Mesothelial cell of epicardium (in vitro differentiated cells): ENCODE results near the gene DNPH1. TPM values are rescaled to one million over a fixed set of nuclear protein-coding genes. Genes with fewer than 3 reads are reported as not detected.

Experiments
- DNase-seq, 2 experiments: peaks; one replicate each; pipeline ENCODE4 v3.0.0; 2021; ENCODE audit warnings: low spot score in 2 of 2; ENCODE audit not compliant: unreplicated experiment in 2 of 2
- H3K27ac Mint-ChIP-seq: 2 replicates; pipeline ENCODE4 v1.8.0; 2021; ENCODE audit warnings: mixed read lengths
- H3K27me3 Mint-ChIP-seq: 2 replicates; pipeline ENCODE4 v1.8.0; 2021; ENCODE audit warnings: low read depth, mixed read lengths
- H3K36me3 Mint-ChIP-seq: 2 replicates; pipeline ENCODE4 v1.8.0; 2021; ENCODE audit warnings: mixed read lengths
- H3K4me1 Mint-ChIP-seq: 2 replicates; pipeline ENCODE4 v1.8.0; 2021; ENCODE audit warnings: mixed read lengths
- H3K4me3 Mint-ChIP-seq: 2 replicates; pipeline ENCODE4 v1.8.0; 2021; ENCODE audit warnings: mild to moderate bottlenecking, moderate library complexity, mixed read lengths
- H3K9me3 Mint-ChIP-seq: 2 replicates; pipeline ENCODE4 v1.8.0; 2021; ENCODE audit warnings: mixed read lengths
- CTCF ChIP-seq: fragments of 200-600 bp; sonication (generic); IDR thresholded peaks from one replicate; pipeline ENCODE4 v1.5.0; 2021; ENCODE audit warnings: antibody characterized with exemption; ENCODE audit not compliant: unreplicated experiment
- total RNA-seq: library from RNA; stranded (reverse); gene quantifications from 3 replicates; pipeline ENCODE4 v1.2.1, GENCODE V29; 2021

The DNPH1 gene
- total RNA-seq, 1 donor from 2014 or later, result 52.3 TPM

- H3K4me1 Mint-ChIP-seq, result peaks cover 13% of the 10 kb centered on the region
These were observed 14.5 kb upstream of the DNPH1 start for GRCh38 chr6:43243664-43244321.

GRCh38 chr6:43242908-43243663 lies 13.8 kb upstream of the DNPH1 start, which contains the start of gene TTBK1:
Gene TTBK1 (plus strand): TSS chr6:43243481. CDS start chr6:43246661, 3,180 bp downstream.
- Mint-ChIP-seq H3K4me3 (no peak within 1 kb of the TSS), H3K36me3 (no peaks in the 10 kb centered on the region), H3K4me1 (peaks cover 12% of the 10 kb centered on the region), H3K27me3 (peaks cover 11% of the 10 kb centered on the region), H3K27ac (no peak within 1 kb of the TSS), H3K9me3 (peaks cover 7% of the 10 kb centered on the region)
- DNase-seq, result peak in 1 of 2 experiments; percentile 19
- TF ChIP-seq CTCF, result no peak

More at GRCh38 chr6:43243664-43244321, 14.5 kb upstream of the DNPH1 start:
- no peak overlapping the region for H3K4me3 Mint-ChIP-seq
- no peak for TF ChIP-seq CTCF
- no peaks in the 10 kb centered on the region for H3K36me3 Mint-ChIP-seq
- no peak for DNase-seq
- H3K27me3 Mint-ChIP-seq, result peaks cover 12% of the 10 kb centered on the region
- H3K9me3 Mint-ChIP-seq, result peaks cover 7% of the 10 kb centered on the region
- no peak overlapping the region for H3K27ac Mint-ChIP-seq

GRCh38 chr6:43241446-43241845 lies 12.2 kb upstream of the DNPH1 start:
- peaks cover 2% of the 10 kb centered on the region for H3K4me1 Mint-ChIP-seq
- peaks cover 7% of the 10 kb centered on the region for H3K9me3 Mint-ChIP-seq
- peaks cover 4% of the 10 kb centered on the region for H3K27me3 Mint-ChIP-seq
- no peaks in the 10 kb centered on the region for H3K36me3 Mint-ChIP-seq
- no peak for TF ChIP-seq CTCF
- DNase-seq, result no peak
- no peak overlapping the region for H3K27ac Mint-ChIP-seq
- H3K4me3 Mint-ChIP-seq, result no peak overlapping the region

- no peak for DNase-seq
- Mint-ChIP-seq H3K36me3 (no peaks in the 10 kb centered on the region), H3K4me1 (no peaks in the 10 kb centered on the region), H3K27ac (no peak overlapping the region), H3K9me3 (peaks cover 7% of the 10 kb centered on the region), H3K27me3 (peaks cover 8% of the 10 kb centered on the region), H3K4me3 (no peak overlapping the region)
- no peak for TF ChIP-seq CTCF
These were observed 11.7 kb upstream of the DNPH1 start for GRCh38 chr6:43240950-43241349.

- peaks cover 7% of the 10 kb centered on the region for H3K9me3 Mint-ChIP-seq
- H3K36me3 Mint-ChIP-seq, result no peaks in the 10 kb centered on the region
- no peak overlapping the region for H3K4me3 Mint-ChIP-seq
- no peak for DNase-seq
- H3K4me1 Mint-ChIP-seq, result no peaks in the 10 kb centered on the region
- peaks cover 12% of the 10 kb centered on the region for H3K27me3 Mint-ChIP-seq
- TF ChIP-seq CTCF, result no peak
- no peak overlapping the region for H3K27ac Mint-ChIP-seq
These were observed 9.8 kb upstream of the DNPH1 start for GRCh38 chr6:43239054-43239453.
